Osteoblast (primary cell): ENCODE measurements around the gene PIH1D1. TPM values are rescaled to one million over a fixed set of nuclear protein-coding genes. Genes with fewer than 3 reads are reported as not detected.

Source experiments
- DNase-seq: peaks from one replicate; pipeline ENCODE4 v3.0.0; 2011; ENCODE audit warnings: low spot score, mixed read lengths; ENCODE audit not compliant: insufficient read length; ENCODE audit errors: missing footprints
- H2AFZ ChIP-seq: 2 replicates; pipeline ENCODE4 v1.6.0; 2011; ENCODE audit warnings: mild to moderate bottlenecking, low read length
- H3K27ac ChIP-seq: 2 replicates; pipeline ENCODE4 v1.5.1; 2011; ENCODE audit warnings: mild to moderate bottlenecking, low read depth, low read length, moderate library complexity
- H3K27me3 ChIP-seq: 2 replicates; pipeline ENCODE4 v1.6.0; 2012; ENCODE audit warnings: mild to moderate bottlenecking, control low read depth, inconsistent platforms, low read length, moderate library complexity; ENCODE audit not compliant: insufficient read depth
- H3K36me3 ChIP-seq: 2 replicates; pipeline ENCODE4 v1.5.1; 2011; ENCODE audit warnings: mild to moderate bottlenecking, low read length, control low read depth, moderate library complexity; ENCODE audit not compliant: insufficient read depth
- H3K4me1 ChIP-seq: 2 replicates; pipeline ENCODE4 v1.5.1; 2011; ENCODE audit warnings: mild to moderate bottlenecking, low read length, control low read depth, moderate library complexity; ENCODE audit not compliant: insufficient read depth
- H3K4me2 ChIP-seq: 2 replicates; pipeline ENCODE4 v1.6.0; 2011; ENCODE audit warnings: mild to moderate bottlenecking, low read length; ENCODE audit not compliant: insufficient read depth
- H3K4me3 ChIP-seq: fragments of 200-600 bp; sonication (generic); 3 replicates; pipeline ENCODE4 v1.5.1; 2012; ENCODE audit warnings: mild to moderate bottlenecking, low read length, inconsistent platforms; ENCODE audit not compliant: insufficient read depth
- H3K79me2 ChIP-seq: 2 replicates; pipeline ENCODE4 v1.6.0; 2012; ENCODE audit warnings: mild to moderate bottlenecking, low read length, control low read depth, inconsistent platforms; ENCODE audit not compliant: insufficient read depth
- H3K9me3 ChIP-seq: 2 replicates; pipeline ENCODE4 v1.5.1; 2011; ENCODE audit warnings: low read depth, low read length, control low read depth
- H4K20me1 ChIP-seq: 2 replicates; pipeline ENCODE4 v1.6.0; 2012; ENCODE audit warnings: mild to moderate bottlenecking, low read length, control low read depth; ENCODE audit not compliant: insufficient read depth
- CTCF ChIP-seq: IDR thresholded peaks from 2 replicates; pipeline ENCODE4 v1.5.1; 2011; ENCODE audit warnings: mild to moderate bottlenecking, low read depth, low read length, moderate library complexity; ENCODE audit errors: extremely low read depth
- total RNA-seq: library from RNA; depleted of rRNA; stranded (reverse); fragments of >200 nt; gene quantifications from 2 replicates; pipeline ENCODE4 v1.2.3, GENCODE V29; 2012

PIH1D1 gene
- total RNA-seq, 1 donor = 79.3 TPM

GRCh38 chr19:49432141-49433073 lies 19.2 kb downstream of the PIH1D1 start:
- H3K79me2 ChIP-seq = no peaks in the 10 kb centered on the region
- H4K20me1 ChIP-seq = no peaks in the 10 kb centered on the region
- no peak overlapping the region for H3K4me3 ChIP-seq
- H3K9me3 ChIP-seq = no peaks in the 10 kb centered on the region
- no peak overlapping the region for H3K4me2 ChIP-seq
- no peak overlapping the region for H2AFZ ChIP-seq
- H3K4me1 ChIP-seq = no peaks in the 10 kb centered on the region
- TF ChIP-seq CTCF = no peak
- DNase-seq = peak; percentile 62
- no peaks in the 10 kb centered on the region for H3K36me3 ChIP-seq
- H3K27me3 ChIP-seq = peaks cover 72% of the 10 kb centered on the region
- H3K27ac ChIP-seq = no peak overlapping the region

- no peak overlapping the region for H3K4me2 ChIP-seq
Observed at GRCh38 chr19:49431330-49431749, 20.3 kb downstream of the PIH1D1 start.

GRCh38 chr19:49430678-49431329 lies 20.8 kb downstream of the PIH1D1 start:
- Histone ChIP-seq H3K36me3 (no peaks in the 10 kb centered on the region), H3K27me3 (peaks cover 74% of the 10 kb centered on the region), H3K27ac (no peak overlapping the region), H3K79me2 (no peaks in the 10 kb centered on the region), H4K20me1 (no peaks in the 10 kb centered on the region), H2AFZ (no peak overlapping the region), H3K4me3 (no peak overlapping the region), H3K9me3 (no peaks in the 10 kb centered on the region), H3K4me1 (no peaks in the 10 kb centered on the region), H3K4me2 (no peak overlapping the region)
- peak; percentile 27 for TF ChIP-seq CTCF
- DNase-seq = peak; percentile 86

More at GRCh38 chr19:49431330-49431749, 20.3 kb downstream of the PIH1D1 start:
- peak; percentile 78 for DNase-seq
- Histone ChIP-seq H3K27me3 (peaks cover 74% of the 10 kb centered on the region), H3K79me2 (no peaks in the 10 kb centered on the region), H3K4me1 (no peaks in the 10 kb centered on the region), H3K36me3 (no peaks in the 10 kb centered on the region), H3K4me3 (no peak overlapping the region), H4K20me1 (no peaks in the 10 kb centered on the region), H3K9me3 (no peaks in the 10 kb centered on the region), H2AFZ (no peak overlapping the region), H3K27ac (no peak overlapping the region)
- TF ChIP-seq CTCF = no peak

- Histone ChIP-seq H3K36me3 (no peaks in the 10 kb centered on the region), H3K27me3 (peaks cover 79% of the 10 kb centered on the region)
- DNase-seq = no peak
Observed at GRCh38 chr19:49430172-49430677, 21.4 kb downstream of the PIH1D1 start.

More at GRCh38 chr19:49430172-49430677, 21.4 kb downstream of the PIH1D1 start:
- Histone ChIP-seq H3K4me1 (no peaks in the 10 kb centered on the region), H4K20me1 (no peaks in the 10 kb centered on the region), H2AFZ (no peak overlapping the region), H3K4me2 (no peak overlapping the region), H3K79me2 (no peaks in the 10 kb centered on the region), H3K9me3 (no peaks in the 10 kb centered on the region), H3K27ac (no peak overlapping the region), H3K4me3 (no peak overlapping the region)
- TF ChIP-seq CTCF = no peak
